Lower lobe of right lung (tissue), 2 donors: ENCODE measurements around the gene ZNF814. TPM values are rescaled to one million over a fixed set of nuclear protein-coding genes. Genes with fewer than 3 reads are reported as not detected.
A peak's percentile ranks its signal among the peaks of the same experiment; 100 is the strongest.
"Not testable (repeated sequence)": the region's sequence is repeated elsewhere in the genome, so short reads cannot be mapped to it uniquely, and the experiment has no call there.

Experiments
- ATAC-seq, 2 donors: fragments of 200-7000 bp; cut with Tn5 transposase; one replicate each; pipeline ENCODE4 v1.9.1; 2020 to 2022; ENCODE audit warnings: mild to moderate bottlenecking in 2 of 2, moderate library complexity in 2 of 2
- DNase-seq: peaks from one replicate; pipeline ENCODE4 v3.0.0-alpha.2; 2020
- H3K27ac ChIP-seq: fragments of 200-600 bp; one replicate; pipeline ENCODE4 v1.8.0; 2022
- H3K27me3 ChIP-seq: fragments of 200-600 bp; one replicate; pipeline ENCODE4 v1.8.0; 2022; ENCODE audit warnings: low read depth
- H3K36me3 ChIP-seq: fragments of 200-600 bp; one replicate; pipeline ENCODE4 v1.8.0; 2022; ENCODE audit warnings: mild to moderate bottlenecking
- H3K4me1 ChIP-seq: fragments of 200-600 bp; one replicate; pipeline ENCODE4 v1.8.0; 2022
- H3K4me3 ChIP-seq: fragments of 200-600 bp; one replicate; pipeline ENCODE4 v1.8.0; 2022; ENCODE audit warnings: mild to moderate bottlenecking
- H3K9me3 ChIP-seq: fragments of 200-600 bp; one replicate; pipeline ENCODE4 v1.8.0; 2022
- intact Hi-C: fragments of 100-400 bp; cut with DNase I; formaldehyde crosslinking; loops from one replicate; pipeline ENCODE4 v1.11.0; 2022
- total RNA-seq: library from RNA; stranded (reverse); fragmentation: NEBNext Ultra II Directional; extraction: Animal tissue kit (Norgen Biotek cat#: 25700); gene quantifications from one replicate; pipeline ENCODE4 v1.2.1, GENCODE V29; 2021
- TF ChIP-seq, protein P1 (sequence below): fragments of 200-600 bp; IDR thresholded peaks from one replicate; pipeline ENCODE4 v1.8.0; 2022; ENCODE audit warnings: antibody characterized with exemption, mild to moderate bottlenecking
- donor health status: DM: no; HTN: yes; CAD: no; lungs with severe emphysema.

ZNF814 gene
- total RNA-seq, 1 donor from 2014 or later: 13.5 TPM

DNA sequence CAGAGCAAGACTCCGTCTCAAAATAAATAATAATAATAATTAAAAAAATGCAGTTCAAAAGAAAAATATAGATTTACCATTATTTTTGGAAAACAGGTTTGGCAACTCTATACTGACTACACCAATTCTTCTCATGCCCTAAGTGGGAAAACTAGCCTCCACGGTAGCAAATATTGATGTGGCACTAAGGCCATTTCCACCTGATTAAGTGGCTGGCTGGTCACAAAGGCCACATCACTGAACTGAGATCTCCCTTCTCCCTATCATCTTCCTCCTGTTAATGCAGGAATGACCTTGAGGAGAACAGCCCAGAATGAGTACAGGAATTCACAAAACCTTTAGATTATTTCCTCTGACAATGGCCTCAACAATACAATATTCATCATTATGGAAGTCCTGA is 18.6 kb downstream of the ZNF814 start:
- Histone ChIP-seq H3K36me3 (peaks cover 27% of the 10 kb centered on the region), H3K9me3 (peaks cover 94% of the 10 kb centered on the region)
- intact Hi-C loops: no loop called here

DNA sequence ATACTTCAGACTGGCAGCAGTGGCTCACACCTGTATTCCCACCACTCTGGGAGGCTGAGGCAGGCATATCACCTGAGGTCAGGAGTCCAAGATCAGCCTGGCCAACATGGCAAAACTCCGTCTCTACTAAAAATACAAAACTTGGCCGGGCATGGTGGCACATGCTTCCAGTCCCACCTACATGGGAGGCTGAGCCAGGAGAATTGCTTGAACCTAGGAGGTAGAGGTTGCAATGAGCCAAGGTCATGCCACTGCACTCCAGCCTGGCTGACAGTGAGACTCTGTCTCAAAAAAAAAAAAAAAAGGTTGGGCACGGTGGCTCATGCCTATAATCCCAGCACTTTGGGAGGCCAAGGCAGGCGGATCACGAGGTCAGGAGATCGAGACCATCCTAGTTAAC is 19.2 kb downstream of the ZNF814 start:
- ATAC-seq, H3K27ac ChIP-seq, DNase-seq, H3K4me3 ChIP-seq, H3K4me1 ChIP-seq, intact Hi-C loops, H3K27me3 ChIP-seq: not testable (repeated sequence)
- Histone ChIP-seq H3K9me3 (peaks cover 94% of the 10 kb centered on the region), H3K36me3 (peaks cover 33% of the 10 kb centered on the region)

More for the DNA sequence above, 18.6 kb downstream of the ZNF814 start:
- Histone ChIP-seq H3K27ac (no peak overlapping the region), H3K4me1 (no peaks in the 10 kb centered on the region), H3K4me3 (no peak overlapping the region), H3K27me3 (no peaks in the 10 kb centered on the region)
- no peak for DNase-seq
- no peak for ATAC-seq
- TF ChIP-seq, protein P1, sequence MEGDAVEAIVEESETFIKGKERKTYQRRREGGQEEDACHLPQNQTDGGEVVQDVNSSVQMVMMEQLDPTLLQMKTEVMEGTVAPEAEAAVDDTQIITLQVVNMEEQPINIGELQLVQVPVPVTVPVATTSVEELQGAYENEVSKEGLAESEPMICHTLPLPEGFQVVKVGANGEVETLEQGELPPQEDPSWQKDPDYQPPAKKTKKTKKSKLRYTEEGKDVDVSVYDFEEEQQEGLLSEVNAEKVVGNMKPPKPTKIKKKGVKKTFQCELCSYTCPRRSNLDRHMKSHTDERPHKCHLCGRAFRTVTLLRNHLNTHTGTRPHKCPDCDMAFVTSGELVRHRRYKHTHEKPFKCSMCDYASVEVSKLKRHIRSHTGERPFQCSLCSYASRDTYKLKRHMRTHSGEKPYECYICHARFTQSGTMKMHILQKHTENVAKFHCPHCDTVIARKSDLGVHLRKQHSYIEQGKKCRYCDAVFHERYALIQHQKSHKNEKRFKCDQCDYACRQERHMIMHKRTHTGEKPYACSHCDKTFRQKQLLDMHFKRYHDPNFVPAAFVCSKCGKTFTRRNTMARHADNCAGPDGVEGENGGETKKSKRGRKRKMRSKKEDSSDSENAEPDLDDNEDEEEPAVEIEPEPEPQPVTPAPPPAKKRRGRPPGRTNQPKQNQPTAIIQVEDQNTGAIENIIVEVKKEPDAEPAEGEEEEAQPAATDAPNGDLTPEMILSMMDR: no peak

DNA sequence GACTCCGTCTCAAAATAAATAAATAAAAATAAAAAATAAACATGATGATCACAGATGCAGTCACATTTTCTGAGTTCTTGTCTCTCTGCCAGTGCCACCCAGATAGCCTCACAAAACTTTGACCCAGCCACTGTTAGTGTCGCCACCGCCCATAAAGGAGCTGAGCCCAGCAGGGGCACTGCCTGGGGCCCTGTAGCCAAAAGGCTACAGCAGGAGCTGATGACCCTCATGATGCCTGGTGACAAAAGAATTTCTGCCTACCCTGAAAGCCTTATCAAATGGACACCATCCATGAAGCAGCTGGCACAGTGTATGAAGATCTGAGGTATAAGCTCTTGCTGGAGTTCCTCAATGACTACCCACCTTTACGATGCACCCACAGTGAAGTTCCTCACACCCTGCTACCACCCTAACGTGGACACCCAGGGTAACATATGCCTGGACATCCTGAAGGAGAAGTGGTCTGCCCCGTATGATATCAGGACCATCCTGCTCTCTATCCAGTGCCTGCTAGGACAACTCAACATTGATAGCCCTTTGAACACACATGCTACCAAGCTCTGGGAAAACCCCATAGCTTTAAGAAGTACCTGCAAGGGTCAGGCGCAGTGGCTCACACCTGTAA is 20.9 kb downstream of the ZNF814 start:
- DNase-seq (no peak), ATAC-seq (no peak)
- Histone ChIP-seq H3K27me3 (no peaks in the 10 kb centered on the region), H3K9me3 (peaks cover 82% of the 10 kb centered on the region), H3K4me1 (no peaks in the 10 kb centered on the region), H3K36me3 (peaks cover 49% of the 10 kb centered on the region), H3K4me3 (no peak overlapping the region), H3K27ac (no peak overlapping the region)
- intact Hi-C loops: no loop called here
- TF ChIP-seq, protein P1: no peak

DNA sequence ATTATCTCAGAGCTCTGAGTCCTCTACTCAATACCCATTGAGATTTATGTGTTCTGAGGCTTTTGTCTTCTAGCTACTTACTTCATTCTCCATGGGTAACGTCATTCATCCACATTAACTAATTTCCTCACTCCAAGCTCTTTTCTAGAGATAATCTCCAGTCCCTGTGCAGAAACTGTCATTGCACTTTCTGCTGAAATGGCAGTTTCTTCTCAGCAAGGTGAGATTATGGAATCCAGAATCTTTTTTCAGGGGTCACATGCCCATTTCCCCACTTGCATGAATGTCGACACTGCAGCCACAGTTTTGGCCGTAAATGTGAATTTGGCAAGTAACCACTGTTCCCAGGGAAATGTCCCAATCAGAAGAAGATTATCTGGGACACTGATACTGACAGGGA is 26.5 kb downstream of the ZNF814 start:
- H3K27ac ChIP-seq, H3K4me3 ChIP-seq, intact Hi-C loops, ATAC-seq, H3K4me1 ChIP-seq, DNase-seq, H3K27me3 ChIP-seq: not testable (repeated sequence)
- Histone ChIP-seq H3K9me3 (peaks cover 62% of the 10 kb centered on the region), H3K36me3 (peaks cover 84% of the 10 kb centered on the region)

DNA sequence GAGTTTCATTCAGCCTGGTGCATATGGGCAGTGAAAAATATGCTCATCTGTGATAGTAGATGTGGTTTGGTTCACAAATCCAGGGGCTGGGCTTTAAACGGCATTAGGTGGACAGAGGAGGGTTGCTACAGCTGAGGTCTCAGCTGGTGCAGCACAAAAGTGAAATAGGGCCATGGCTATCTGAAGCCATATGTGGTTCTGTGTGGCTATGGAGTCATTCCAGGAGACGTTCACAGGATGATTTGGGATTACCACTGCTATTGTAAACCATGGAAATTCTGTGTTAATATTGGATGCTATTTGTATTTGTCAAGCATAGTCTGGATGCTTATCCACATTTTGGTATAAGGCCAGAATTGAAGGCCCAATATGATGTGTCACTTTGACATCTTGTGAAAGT is 34.7 kb downstream of the ZNF814 start:
- H3K4me1 ChIP-seq, ATAC-seq, H3K27me3 ChIP-seq, H3K27ac ChIP-seq, intact Hi-C loops, H3K4me3 ChIP-seq, DNase-seq: not testable (repeated sequence)
- Histone ChIP-seq H3K36me3 (peaks cover 28% of the 10 kb centered on the region), H3K9me3 (peaks cover 18% of the 10 kb centered on the region)

DNA sequence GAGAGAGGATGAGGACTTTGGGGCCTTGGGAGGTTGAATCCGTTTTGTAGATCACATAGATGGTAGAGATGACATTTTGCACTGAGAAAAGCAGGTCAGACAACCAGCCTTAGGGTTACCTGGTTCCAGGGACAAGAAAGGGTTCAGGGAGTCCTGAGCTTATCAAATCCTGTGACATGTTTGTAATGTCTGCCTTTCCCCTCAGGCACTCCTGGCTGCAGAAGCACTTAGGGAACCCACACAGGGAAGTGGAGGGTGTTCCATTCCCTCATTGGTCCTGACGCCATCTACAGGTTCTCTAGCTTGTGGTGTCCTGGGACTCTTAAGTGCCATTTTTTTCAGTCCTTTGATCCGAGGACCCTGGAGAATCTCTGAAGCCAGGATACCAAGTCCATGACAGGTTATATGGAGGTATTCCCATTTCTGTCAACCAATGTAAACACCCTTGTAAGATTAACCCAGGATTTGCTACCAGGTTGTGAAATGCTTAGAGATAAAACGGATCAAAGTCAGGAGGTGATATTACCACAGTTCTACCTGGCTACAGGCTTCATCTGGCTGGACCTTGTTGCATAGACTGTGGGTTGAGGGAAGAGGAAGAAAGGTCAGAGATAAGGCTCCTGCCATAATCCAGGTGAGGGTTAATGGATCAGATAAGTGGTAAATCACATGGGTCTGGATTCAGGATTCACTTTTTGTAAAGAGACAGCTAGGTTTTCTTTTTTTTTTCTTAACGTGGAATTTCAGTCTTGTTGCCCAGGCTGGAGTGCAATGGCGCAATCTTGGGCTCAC is 36.8 kb downstream of the ZNF814 start:
- DNase-seq: not testable (repeated sequence)

DNA sequence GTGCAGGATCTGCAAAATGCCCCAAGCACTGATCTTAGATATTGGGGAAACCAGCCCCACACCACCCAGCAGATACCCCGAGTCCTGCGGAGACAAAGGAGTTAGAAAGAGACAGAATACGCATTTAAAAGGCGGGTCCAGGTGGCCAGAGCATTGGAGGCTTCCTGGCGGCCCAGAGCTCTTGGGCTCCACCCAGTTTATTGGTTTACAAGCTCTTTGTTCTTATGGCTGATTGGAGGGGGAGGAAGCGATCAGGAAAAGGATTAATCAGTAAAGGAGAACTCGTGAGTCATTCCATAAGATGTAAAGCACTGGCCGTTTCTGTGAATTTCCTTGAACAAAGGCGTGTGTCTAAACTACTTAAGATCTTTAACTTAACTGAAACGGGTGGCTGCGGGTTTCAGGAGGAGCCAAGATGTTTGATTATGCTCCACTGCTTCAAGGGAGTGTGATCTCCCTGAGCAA is 38.3 kb downstream of the ZNF814 start:
- H3K27ac ChIP-seq: no peak overlapping the region

More for the DNA sequence above, 36.8 kb downstream of the ZNF814 start:
- H3K4me1 ChIP-seq, H3K27ac ChIP-seq, H3K27me3 ChIP-seq, intact Hi-C loops, ATAC-seq, H3K4me3 ChIP-seq: not testable (repeated sequence)
- peaks cover 13% of the 10 kb centered on the region for H3K36me3 ChIP-seq
- peaks cover 10% of the 10 kb centered on the region for H3K9me3 ChIP-seq

DNA sequence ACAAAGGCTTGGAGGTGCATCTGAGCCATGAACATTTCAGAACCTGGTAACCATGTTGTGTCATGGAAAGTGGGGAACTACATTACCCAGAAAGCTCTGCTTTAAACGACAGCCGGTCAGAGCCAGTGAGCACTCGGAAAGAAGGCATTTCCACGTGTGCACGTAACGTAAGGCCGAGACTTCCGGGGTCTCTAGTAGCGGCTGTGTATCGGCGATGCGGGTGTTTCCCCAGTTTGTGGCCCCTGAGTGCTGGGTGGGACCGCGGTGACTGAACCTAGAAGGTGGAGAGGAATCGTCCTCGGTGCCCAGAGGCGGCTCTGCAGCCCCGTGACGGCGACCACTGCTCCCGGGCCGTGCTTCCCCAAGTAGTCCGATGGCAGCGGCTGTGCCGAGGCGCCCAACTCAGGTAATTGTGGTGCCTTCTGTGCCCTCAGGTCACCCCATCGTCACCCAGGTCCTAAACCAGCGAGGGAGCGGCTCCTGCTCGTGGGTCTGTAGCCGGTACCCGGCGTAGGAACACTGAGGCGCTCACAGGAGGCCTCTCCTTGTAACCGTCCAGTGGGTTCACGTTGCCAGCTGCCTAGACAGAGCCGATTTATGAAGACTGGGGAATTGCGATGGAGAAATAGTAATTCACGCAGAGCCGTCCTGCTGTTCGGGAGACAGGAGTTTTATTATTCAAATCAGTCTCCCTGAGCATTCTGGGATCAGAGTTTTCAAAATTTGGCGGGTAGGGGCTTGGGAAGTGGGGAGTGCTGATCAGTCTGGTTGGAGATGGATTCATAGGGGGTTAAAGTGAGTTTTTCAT is 39.0 kb downstream of the ZNF814 start, which contains the start of gene ZNF587:
Gene ZNF587 (plus strand): TSS at position 194 of the 808 bp plus-strand sequence. CDS start 180 bp downstream, at position 374.
- H3K9me3 ChIP-seq, H3K36me3 ChIP-seq, H3K4me1 ChIP-seq, intact Hi-C loops, H3K27me3 ChIP-seq: not testable (repeated sequence)
- ATAC-seq: peak; percentile 97 to 99
- peak; percentile 78 for DNase-seq
- H3K27ac ChIP-seq: peak within 1 kb of the TSS; percentile 78
- peak within 1 kb of the TSS; percentile 79 for H3K4me3 ChIP-seq

More for the DNA sequence above, 38.3 kb downstream of the ZNF814 start:
- intact Hi-C loops: no loop called here
- H3K27me3 ChIP-seq: no peaks in the 10 kb centered on the region
- peaks cover 11% of the 10 kb centered on the region for H3K9me3 ChIP-seq
- peaks cover 9% of the 10 kb centered on the region for H3K4me1 ChIP-seq
- no peak for DNase-seq
- peaks cover 7% of the 10 kb centered on the region for H3K36me3 ChIP-seq
- TF ChIP-seq, protein P1: no peak
- peak overlapping the region; percentile 79 for H3K4me3 ChIP-seq
- no peak for ATAC-seq

DNA sequence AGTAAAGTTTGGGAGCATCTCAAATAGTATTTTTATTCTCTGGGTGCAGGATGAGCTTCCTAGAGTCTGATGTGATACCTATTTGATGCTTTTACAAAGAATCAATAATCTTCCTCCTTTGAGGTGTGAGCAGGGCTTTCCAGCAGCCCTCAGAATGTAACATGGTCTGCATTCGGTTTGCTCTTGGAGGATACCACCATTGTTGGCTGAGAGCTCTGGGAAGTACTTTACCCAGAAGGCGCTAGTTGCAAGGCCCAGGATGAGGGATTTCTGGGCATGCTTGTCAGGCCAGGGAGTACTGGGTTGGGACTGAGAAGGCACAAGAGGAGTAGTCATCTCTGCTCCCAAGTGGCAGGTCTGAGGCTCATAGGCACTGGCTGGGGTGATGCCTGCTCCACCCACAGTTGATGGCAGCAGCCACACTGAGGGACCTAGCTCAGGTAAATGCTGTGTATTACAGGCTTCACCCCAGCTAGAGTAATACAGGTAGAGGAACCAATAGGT is 39.6 kb downstream of the ZNF814 start:
- DNase-seq, H3K27ac ChIP-seq, H3K9me3 ChIP-seq, H3K36me3 ChIP-seq, intact Hi-C loops, H3K4me1 ChIP-seq, H3K27me3 ChIP-seq: not testable (repeated sequence)
- peak in 1 of 2 donors; percentile 18 for ATAC-seq
- peak overlapping the region; percentile 79 for H3K4me3 ChIP-seq

DNA sequence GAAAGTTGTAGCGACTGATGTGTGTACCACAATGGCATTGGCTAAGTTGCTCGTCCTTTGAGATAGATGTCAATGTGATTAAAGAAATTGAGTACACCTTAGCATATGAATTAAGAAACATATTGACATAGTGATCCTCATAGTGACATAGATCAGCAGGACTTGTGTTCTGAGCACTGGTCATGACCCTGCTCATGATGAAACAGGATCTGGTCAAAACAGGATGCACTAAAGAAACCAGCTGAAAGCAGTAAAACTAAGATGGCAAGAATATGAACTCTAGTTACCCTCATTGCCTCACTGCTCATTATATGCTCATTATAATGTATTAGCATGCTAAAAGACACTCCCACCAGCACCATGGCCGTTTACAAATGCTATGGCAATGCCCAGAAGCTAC is 41.7 kb downstream of the ZNF814 start:
- H3K9me3 ChIP-seq, H3K36me3 ChIP-seq, H3K27ac ChIP-seq, H3K4me3 ChIP-seq, ATAC-seq, intact Hi-C loops, DNase-seq, H3K4me1 ChIP-seq, H3K27me3 ChIP-seq: not testable (repeated sequence)
